IPS-18c (cell line): ENCODE results near the gene WWC1.

Experiments
- H3K4me3 ChIP-seq: 2 replicates; pipeline ENCODE4 v1.7.0; 2013; ENCODE audit warnings: low read depth, mild to moderate bottlenecking, low read length, moderate library complexity; ENCODE audit not compliant: insufficient read depth
- H3K9me3 ChIP-seq: one replicate; pipeline ENCODE4 v1.6.1; 2013; ENCODE audit warnings: mild to moderate bottlenecking, low read length, moderate library complexity; ENCODE audit not compliant: control insufficient read depth, insufficient read depth

WWC1 gene

GRCh38 chr5:168409591-168410458, 118.4 kb downstream of the WWC1 start:
- Histone ChIP-seq H3K9me3 (no peaks in the 10 kb centered on the region), H3K4me3 (no peak overlapping the region)

- Histone ChIP-seq H3K4me3 (no peak overlapping the region), H3K9me3 (no peaks in the 10 kb centered on the region)
Measured at GRCh38 chr5:168411871-168412270, 120.4 kb downstream of the WWC1 start.

GRCh38 chr5:168413062-168413461, 121.6 kb downstream of the WWC1 start:
- H3K9me3 ChIP-seq: no peaks in the 10 kb centered on the region
- no peak overlapping the region for H3K4me3 ChIP-seq

GRCh38 chr5:168413596-168413995, 122.2 kb downstream of the WWC1 start:
- H3K4me3 ChIP-seq: no peak overlapping the region
- no peaks in the 10 kb centered on the region for H3K9me3 ChIP-seq

- H3K4me3 ChIP-seq: no peak overlapping the region
- no peaks in the 10 kb centered on the region for H3K9me3 ChIP-seq
Measured at GRCh38 chr5:168415401-168415800, 124.0 kb downstream of the WWC1 start.

GRCh38 chr5:168415971-168416370, 124.5 kb downstream of the WWC1 start:
- no peak overlapping the region for H3K4me3 ChIP-seq
- no peaks in the 10 kb centered on the region for H3K9me3 ChIP-seq

GRCh38 chr5:168417731-168418429, 126.4 kb downstream of the WWC1 start:
- H3K4me3 ChIP-seq: no peak overlapping the region
- peaks cover 2% of the 10 kb centered on the region for H3K9me3 ChIP-seq

- Histone ChIP-seq H3K9me3 (peaks cover 4% of the 10 kb centered on the region), H3K4me3 (no peak overlapping the region)
Measured at GRCh38 chr5:168420461-168420860, 129.0 kb downstream of the WWC1 start.

- Histone ChIP-seq H3K4me3 (no peak overlapping the region), H3K9me3 (peaks cover 4% of the 10 kb centered on the region)
Measured at GRCh38 chr5:168422431-168422830, 131.0 kb downstream of the WWC1 start.

GRCh38 chr5:168423478-168423877, 132.0 kb downstream of the WWC1 start:
- Histone ChIP-seq H3K4me3 (no peak overlapping the region), H3K9me3 (peaks cover 4% of the 10 kb centered on the region)

GRCh38 chr5:168423971-168424370, 132.5 kb downstream of the WWC1 start:
- Histone ChIP-seq H3K4me3 (no peak overlapping the region), H3K9me3 (peaks cover 4% of the 10 kb centered on the region)

GRCh38 chr5:168424594-168425323, 133.3 kb downstream of the WWC1 start:
- Histone ChIP-seq H3K9me3 (peaks cover 4% of the 10 kb centered on the region), H3K4me3 (no peak overlapping the region)

GRCh38 chr5:168426007-168426863, 134.8 kb downstream of the WWC1 start:
- peaks cover 4% of the 10 kb centered on the region for H3K9me3 ChIP-seq
- no peak overlapping the region for H3K4me3 ChIP-seq

- H3K4me3 ChIP-seq: no peak overlapping the region
- peaks cover 4% of the 10 kb centered on the region for H3K9me3 ChIP-seq
Measured at GRCh38 chr5:168426864-168427172, 135.4 kb downstream of the WWC1 start.

GRCh38 chr5:168427224-168427623, 135.8 kb downstream of the WWC1 start:
- peaks cover 4% of the 10 kb centered on the region for H3K9me3 ChIP-seq

GRCh38 chr5:168428552-168428951, 137.1 kb downstream of the WWC1 start:
- no peak overlapping the region for H3K4me3 ChIP-seq
- peaks cover 2% of the 10 kb centered on the region for H3K9me3 ChIP-seq

More at GRCh38 chr5:168427224-168427623, 135.8 kb downstream of the WWC1 start:
- no peak overlapping the region for H3K4me3 ChIP-seq

GRCh38 chr5:168430296-168430695, 138.9 kb downstream of the WWC1 start:
- H3K9me3 ChIP-seq: no peaks in the 10 kb centered on the region

More at GRCh38 chr5:168430296-168430695, 138.9 kb downstream of the WWC1 start:
- no peak overlapping the region for H3K4me3 ChIP-seq
